Suprapubic skin (tissue), 4 donors: Measurements from ENCODE around the gene SPATA13. TPM values are rescaled to one million over a fixed set of nuclear protein-coding genes. Genes with fewer than 3 reads are reported as not detected.

Experiments used
- DNase-seq, 2 donors: peaks; one replicate each; pipeline ENCODE4 v3.0.0-alpha.2; 2019; ENCODE audit warnings: low spot score in 2 of 2
- H3K27ac ChIP-seq: fragments of 200-600 bp; sonication (generic); one replicate; pipeline ENCODE4 v1.5.1; 2019
- H3K27me3 ChIP-seq: fragments of 200-600 bp; sonication (generic); one replicate; pipeline ENCODE4 v1.5.1; 2019
- H3K36me3 ChIP-seq: fragments of 200-600 bp; sonication (generic); one replicate; pipeline ENCODE4 v1.5.1; 2019
- H3K4me1 ChIP-seq: fragments of 200-600 bp; sonication (generic); one replicate; pipeline ENCODE4 v1.5.1; 2019
- H3K4me3 ChIP-seq: fragments of 200-600 bp; sonication (generic); one replicate; pipeline ENCODE4 v1.5.1; 2019; ENCODE audit warnings: mild to moderate bottlenecking
- H3K9me3 ChIP-seq: fragments of 200-600 bp; sonication (generic); one replicate; pipeline ENCODE4 v1.5.1; 2019
- EP300 ChIP-seq: sonication (generic); formaldehyde crosslinking; IDR thresholded peaks from one replicate; pipeline ENCODE4 v1.6.1; 2017; ENCODE audit warnings: antibody characterized with exemption
- POLR2A ChIP-seq, 2 donors: fragments of 450-650 bp; IDR thresholded peaks; one replicate each; pipeline ENCODE4 v1.6.1; 2017; ENCODE audit warnings: antibody characterized with exemption in 2 of 2, mild to moderate bottlenecking in 2 of 2, moderate library complexity in 2 of 2
- POLR2AphosphoS5 ChIP-seq, 3 donors: sonication (generic); formaldehyde crosslinking; IDR thresholded peaks; one replicate each; pipeline ENCODE4 v1.6.1; 2017; ENCODE audit warnings: antibody characterized with exemption in 3 of 3
- WGBS: methylation state at CpG from one replicate; pipeline ENCODE4 v1.1.5; 2018; 5-methylcytosine and 5-hydroxymethylcytosine counted together
- total RNA-seq, 4 donors: library from RNA; depleted of rRNA; stranded (reverse); fragments of >200 nt; gene quantifications; one replicate each; pipeline ENCODE4 v1.1.0, GENCODE V29; 2016
- TF ChIP-seq, protein P1 (sequence below), 2 donors: fragments of 200-600 bp in 1 of 2; fragments of 450-650 bp in 1 of 2; sonication (generic) in 1 of 2; IDR thresholded peaks; one replicate each; pipeline ENCODE4 v1.5.1; 2016 to 2019; ENCODE audit warnings: antibody characterized with exemption in 2 of 2, mild to moderate bottlenecking in 1 of 2, moderate library complexity in 1 of 2

SPATA13 gene
- total RNA-seq, 4 donors from 2014 or later: 26.5 to 64.2 (median 31.6) TPM

GRCh38 chr13:24133021-24133795, 27.3 kb upstream of the SPATA13 start:
- no peak overlapping the region for H3K4me3 ChIP-seq
- no peaks in the 10 kb centered on the region for H3K4me1 ChIP-seq
- H3K36me3 ChIP-seq: no peaks in the 10 kb centered on the region
- DNase-seq: no peak
- H3K27me3 ChIP-seq: no peaks in the 10 kb centered on the region
- TF ChIP-seq POLR2AphosphoS5 (IDR thresholded peaks at IDR 0.05): no peak
- TF ChIP-seq, protein P1, sequence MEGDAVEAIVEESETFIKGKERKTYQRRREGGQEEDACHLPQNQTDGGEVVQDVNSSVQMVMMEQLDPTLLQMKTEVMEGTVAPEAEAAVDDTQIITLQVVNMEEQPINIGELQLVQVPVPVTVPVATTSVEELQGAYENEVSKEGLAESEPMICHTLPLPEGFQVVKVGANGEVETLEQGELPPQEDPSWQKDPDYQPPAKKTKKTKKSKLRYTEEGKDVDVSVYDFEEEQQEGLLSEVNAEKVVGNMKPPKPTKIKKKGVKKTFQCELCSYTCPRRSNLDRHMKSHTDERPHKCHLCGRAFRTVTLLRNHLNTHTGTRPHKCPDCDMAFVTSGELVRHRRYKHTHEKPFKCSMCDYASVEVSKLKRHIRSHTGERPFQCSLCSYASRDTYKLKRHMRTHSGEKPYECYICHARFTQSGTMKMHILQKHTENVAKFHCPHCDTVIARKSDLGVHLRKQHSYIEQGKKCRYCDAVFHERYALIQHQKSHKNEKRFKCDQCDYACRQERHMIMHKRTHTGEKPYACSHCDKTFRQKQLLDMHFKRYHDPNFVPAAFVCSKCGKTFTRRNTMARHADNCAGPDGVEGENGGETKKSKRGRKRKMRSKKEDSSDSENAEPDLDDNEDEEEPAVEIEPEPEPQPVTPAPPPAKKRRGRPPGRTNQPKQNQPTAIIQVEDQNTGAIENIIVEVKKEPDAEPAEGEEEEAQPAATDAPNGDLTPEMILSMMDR (IDR thresholded peaks at IDR 0.05): no peak
- TF ChIP-seq EP300: no peak
- TF ChIP-seq POLR2A (IDR thresholded peaks at IDR 0.05): no peak
- 84% methylated on average over 7 of the region's 7 CpGs for WGBS
- H3K27ac ChIP-seq: no peak overlapping the region
- H3K9me3 ChIP-seq: no peaks in the 10 kb centered on the region

GRCh38 chr13:24134231-24134630, 26.3 kb upstream of the SPATA13 start:
- no peak overlapping the region for H3K4me3 ChIP-seq
- no peak overlapping the region for H3K27ac ChIP-seq
- 84% methylated on average over 5 of the region's 7 CpGs for WGBS
- no peaks in the 10 kb centered on the region for H3K36me3 ChIP-seq
- DNase-seq: no peak
- TF ChIP-seq, protein P1 (IDR thresholded peaks at IDR 0.05): no peak
- TF ChIP-seq POLR2AphosphoS5 (IDR thresholded peaks at IDR 0.05) (no peak), POLR2A (IDR thresholded peaks at IDR 0.05) (no peak), EP300 (no peak)
- H3K9me3 ChIP-seq: no peaks in the 10 kb centered on the region
- H3K4me1 ChIP-seq: no peaks in the 10 kb centered on the region
- no peaks in the 10 kb centered on the region for H3K27me3 ChIP-seq

DNA sequence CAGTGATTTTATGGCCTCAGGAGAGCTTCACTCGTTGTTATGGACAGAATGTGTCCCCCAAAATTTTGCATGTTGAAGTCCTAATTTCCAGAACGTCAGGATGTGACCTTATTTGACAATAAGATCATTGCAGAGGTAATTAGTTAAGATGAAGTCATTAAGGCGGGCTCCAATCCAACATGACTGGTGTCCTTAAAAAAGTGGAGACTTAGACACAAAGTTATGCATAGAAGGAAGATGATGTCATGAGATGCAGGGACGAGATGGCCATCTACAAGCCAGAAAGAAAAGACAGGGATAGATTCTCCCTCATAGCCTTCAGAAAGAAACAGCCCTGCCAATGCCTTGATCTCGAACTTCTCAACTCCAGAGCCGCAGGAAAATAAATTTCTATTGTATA, 25.8 kb upstream of the SPATA13 start:
- Histone ChIP-seq H3K4me1 (no peaks in the 10 kb centered on the region), H3K9me3 (no peaks in the 10 kb centered on the region), H3K27ac (no peak overlapping the region), H3K4me3 (no peak overlapping the region), H3K36me3 (no peaks in the 10 kb centered on the region), H3K27me3 (no peaks in the 10 kb centered on the region)
- no peak for DNase-seq
- TF ChIP-seq POLR2A (IDR thresholded peaks at IDR 0.05) (no peak), EP300 (no peak), POLR2AphosphoS5 (IDR thresholded peaks at IDR 0.05) (no peak)
- TF ChIP-seq, protein P1 (IDR thresholded peaks at IDR 0.05): no peak
- WGBS: 67% methylated on average over 6 of the region's 6 CpGs

GRCh38 chr13:24135674-24136300, 24.7 kb upstream of the SPATA13 start:
- Histone ChIP-seq H3K9me3 (no peaks in the 10 kb centered on the region), H3K4me1 (no peaks in the 10 kb centered on the region), H3K36me3 (no peaks in the 10 kb centered on the region), H3K27ac (no peak overlapping the region), H3K4me3 (no peak overlapping the region), H3K27me3 (no peaks in the 10 kb centered on the region)
- no peak for DNase-seq
- no peak for TF ChIP-seq EP300
- TF ChIP-seq POLR2A (IDR thresholded peaks at IDR 0.05): no peak
- no peak for TF ChIP-seq POLR2AphosphoS5 (IDR thresholded peaks at IDR 0.05)
- TF ChIP-seq, protein P1 (IDR thresholded peaks at IDR 0.05): no peak
- WGBS: 81% methylated on average over 5 of the region's 5 CpGs

GRCh38 chr13:24138911-24139310, 21.6 kb upstream of the SPATA13 start:
- TF ChIP-seq, protein P1 (IDR thresholded peaks at IDR 0.05): no peak
- TF ChIP-seq EP300 (no peak), POLR2A (IDR thresholded peaks at IDR 0.05) (no peak), POLR2AphosphoS5 (IDR thresholded peaks at IDR 0.05) (no peak)
- 85% methylated on average over 5 of the region's 5 CpGs for WGBS
- no peaks in the 10 kb centered on the region for H3K9me3 ChIP-seq
- no peak overlapping the region for H3K4me3 ChIP-seq
- H3K36me3 ChIP-seq: no peaks in the 10 kb centered on the region
- H3K27ac ChIP-seq: no peak overlapping the region
- no peaks in the 10 kb centered on the region for H3K4me1 ChIP-seq
- no peak for DNase-seq
- no peaks in the 10 kb centered on the region for H3K27me3 ChIP-seq
